ENCODE results near the gene GPC6.

- TF ChIP-seq POLR2A (IDR thresholded peaks at IDR 0.05) (no peak), CTCF (IDR thresholded peaks at IDR 0.05) (no peak), POLR2AphosphoS5 (IDR thresholded peaks at IDR 0.05) (no peak), EP300 (IDR thresholded peaks at IDR 0.05) (no peak)
Observed at GRCh38 chr13:94351292-94351990, 1124.8 kb downstream of the GPC6 start.
